Suprapubic skin (tissue), 4 donors: Measurements from ENCODE around the gene SIMC1.
"Not testable (repeated sequence)": the region's sequence is repeated elsewhere in the genome, so short reads cannot be mapped to it uniquely, and the experiment has no call there.

Experiments used
- POLR2A ChIP-seq, 2 donors: fragments of 450-650 bp; IDR thresholded peaks; one replicate each; pipeline ENCODE4 v1.6.1; 2017; ENCODE audit warnings: antibody characterized with exemption in 2 of 2, mild to moderate bottlenecking in 2 of 2, moderate library complexity in 2 of 2
- POLR2AphosphoS5 ChIP-seq, 3 donors: sonication (generic); formaldehyde crosslinking; IDR thresholded peaks; one replicate each; pipeline ENCODE4 v1.6.1; 2017; ENCODE audit warnings: antibody characterized with exemption in 3 of 3
- TF ChIP-seq, protein P1 (sequence below), 2 donors: fragments of 200-600 bp in 1 of 2; fragments of 450-650 bp in 1 of 2; sonication (generic) in 1 of 2; IDR thresholded peaks; one replicate each; pipeline ENCODE4 v1.5.1; 2016 to 2019; ENCODE audit warnings: antibody characterized with exemption in 2 of 2, mild to moderate bottlenecking in 1 of 2, moderate library complexity in 1 of 2

DNA sequence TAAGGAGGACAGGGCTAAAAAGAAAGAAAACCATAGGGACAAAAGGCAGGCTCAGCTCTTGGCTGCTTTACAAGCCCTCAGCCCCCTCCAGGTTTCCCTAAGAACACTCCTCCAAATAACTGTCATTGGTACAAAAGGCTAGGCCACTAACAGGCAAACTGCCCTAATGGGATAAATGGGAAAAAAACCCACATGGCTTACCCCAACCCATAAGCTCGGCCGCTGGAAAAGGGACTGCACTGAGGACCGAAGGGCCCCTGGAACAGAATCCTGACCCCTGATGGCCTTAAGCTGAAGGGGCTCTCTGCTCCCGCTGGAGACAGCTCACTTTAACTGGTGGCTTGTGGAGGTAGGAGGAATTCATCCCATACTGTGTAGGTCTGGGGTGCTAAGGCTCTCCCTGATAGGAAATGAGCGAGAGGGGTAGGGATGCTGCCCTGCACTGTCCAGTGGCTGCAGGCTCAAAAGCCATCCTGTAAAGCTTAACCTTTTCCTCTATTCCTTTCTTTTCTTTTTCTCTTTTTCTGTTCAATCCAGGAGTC, 21.0 kb upstream of the SIMC1 start:
- TF ChIP-seq, protein P1, sequence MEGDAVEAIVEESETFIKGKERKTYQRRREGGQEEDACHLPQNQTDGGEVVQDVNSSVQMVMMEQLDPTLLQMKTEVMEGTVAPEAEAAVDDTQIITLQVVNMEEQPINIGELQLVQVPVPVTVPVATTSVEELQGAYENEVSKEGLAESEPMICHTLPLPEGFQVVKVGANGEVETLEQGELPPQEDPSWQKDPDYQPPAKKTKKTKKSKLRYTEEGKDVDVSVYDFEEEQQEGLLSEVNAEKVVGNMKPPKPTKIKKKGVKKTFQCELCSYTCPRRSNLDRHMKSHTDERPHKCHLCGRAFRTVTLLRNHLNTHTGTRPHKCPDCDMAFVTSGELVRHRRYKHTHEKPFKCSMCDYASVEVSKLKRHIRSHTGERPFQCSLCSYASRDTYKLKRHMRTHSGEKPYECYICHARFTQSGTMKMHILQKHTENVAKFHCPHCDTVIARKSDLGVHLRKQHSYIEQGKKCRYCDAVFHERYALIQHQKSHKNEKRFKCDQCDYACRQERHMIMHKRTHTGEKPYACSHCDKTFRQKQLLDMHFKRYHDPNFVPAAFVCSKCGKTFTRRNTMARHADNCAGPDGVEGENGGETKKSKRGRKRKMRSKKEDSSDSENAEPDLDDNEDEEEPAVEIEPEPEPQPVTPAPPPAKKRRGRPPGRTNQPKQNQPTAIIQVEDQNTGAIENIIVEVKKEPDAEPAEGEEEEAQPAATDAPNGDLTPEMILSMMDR (IDR thresholded peaks at IDR 0.05), result not testable (repeated sequence)
- TF ChIP-seq POLR2AphosphoS5, POLR2A (IDR thresholded peaks at IDR 0.05): not testable (repeated sequence)
